K562 (cell line): ENCODE measurements around the gene USP49. TPM values are rescaled to one million over a fixed set of nuclear protein-coding genes. Genes with fewer than 3 reads are reported as not detected.

Experiments
- ATAC-seq: fragments of 200-7000 bp; cut with Tn5 transposase; 3 replicates; pipeline ENCODE4 v1.9.1; 2020; ENCODE audit warnings: moderate library complexity
- BruUV-seq: library from RNA; stranded (reverse); fragments of 400-500 nt; replicated peaks from 2 replicates; lab custom pipeline; 2021; lab: Mats Ljungman, UMichigan
- CTCF ChIA-PET: fragments of 300-600 bp; formaldehyde crosslinking; extraction: SDS; loops from one replicate; lab custom pipeline; 2021; ENCODE audit warnings: low intra/inter-chr PET ratio; lab: Yijun Ruan, JAX
- POLR2A ChIA-PET: fragments of 300-600, 350-650 bp; sonication (Branson Sonifier 250); formaldehyde crosslinking; extraction: SDS; loops from one replicate; lab custom pipeline; 2021; ENCODE audit warnings: antibody characterized with exemption, inconsistent platforms; lab: Yijun Ruan, JAX
- DNase-seq, 4 experiments: peaks; one replicate each; pipeline versions ENCODE4 v3.0.0 to v3.0.0-alpha.2; 2011 to 2018; ENCODE audit warnings: low spot score in 3 of 4, mixed read lengths in 3 of 4; ENCODE audit errors: extremely low read depth in 1 of 4
- FAIRE-seq: peaks from 2 replicates; lab custom pipeline; 2011; peaks lifted over from hg19 to GRCh38; lab: Jason Lieb, UNC
- H2AFZ ChIP-seq: 2 replicates; pipeline ENCODE4 v1.6.0; 2011; ENCODE audit warnings: low read depth, low read length, control low read depth, inconsistent platforms
- H3K27ac ChIP-seq: fragments of 200-600 bp; 3 replicates; pipeline ENCODE4 v1.8.0; 2011; ENCODE audit warnings: low read depth, mild to moderate bottlenecking, control low read depth, inconsistent platforms, low read length, moderate library complexity, mixed read lengths; ENCODE audit errors: extremely low read depth
- H3K27me3 ChIP-seq, 2 experiments: fragments of 300-600 bp in 1 of 2; 2 replicates in 1 of 2; 3 replicates in 1 of 2; pipeline versions ENCODE4 v1.6.0 to v1.8.0; 2011; ENCODE audit warnings: inconsistent platforms in 2 of 2, low read length in 2 of 2, mild to moderate bottlenecking in 1 of 2, mixed read lengths in 1 of 2, moderate library complexity in 1 of 2; ENCODE audit not compliant: control insufficient read depth in 2 of 2, insufficient read depth in 2 of 2
- H3K36me3 ChIP-seq: fragments of 300-600 bp; 3 replicates; pipeline ENCODE4 v1.8.0; 2011; ENCODE audit warnings: mild to moderate bottlenecking, low read length, inconsistent platforms; ENCODE audit not compliant: control insufficient read depth, insufficient read depth
- H3K4me1 ChIP-seq, 2 experiments: fragments of 200-600 bp in 1 of 2; replicated peaks in 1 of 2; 2 replicates in 1 of 2; 3 replicates in 1 of 2; pipeline versions ENCODE4 v1.5.1 to v1.8.0; 2011; ENCODE audit warnings: inconsistent platforms in 2 of 2, low read length in 2 of 2, mild to moderate bottlenecking in 1 of 2, mixed read lengths in 1 of 2, moderate library complexity in 1 of 2; ENCODE audit not compliant: control insufficient read depth in 2 of 2, insufficient read depth in 2 of 2
- H3K4me2 ChIP-seq: 2 replicates; pipeline ENCODE4 v1.6.1; 2011; ENCODE audit warnings: low read length, control low read depth, inconsistent platforms, mixed read lengths; ENCODE audit not compliant: insufficient read depth
- H3K4me3 ChIP-seq: fragments of 200-600 bp; sonication (generic), shearing (Covaris generic); 2 replicates; pipeline ENCODE4 v1.5.1; 2016; ENCODE audit warnings: control low read depth, inconsistent platforms
- H3K79me2 ChIP-seq: fragments of 200-600 bp; 3 replicates; pipeline ENCODE4 v1.8.0; 2011; ENCODE audit warnings: low read length, inconsistent platforms; ENCODE audit not compliant: control insufficient read depth, insufficient read depth
- H3K9ac ChIP-seq, 2 experiments: 2 replicates each; pipeline versions ENCODE4 v1.6.0 to v1.6.1; 2011; ENCODE audit warnings: low read depth in 2 of 2, low read length in 2 of 2, control low read depth in 1 of 2, inconsistent platforms in 1 of 2, mild to moderate bottlenecking in 1 of 2, mixed read lengths in 1 of 2; ENCODE audit not compliant: insufficient read depth in 1 of 2
- H3K9me1 ChIP-seq: one replicate; pipeline ENCODE4 v1.6.0; 2011; ENCODE audit warnings: inconsistent platforms, mild to moderate bottlenecking, low read length, moderate library complexity; ENCODE audit not compliant: control insufficient read depth, insufficient read depth
- H3K9me3 ChIP-seq: replicated peaks from 2 replicates; pipeline ENCODE4 v1.5.1; 2011; ENCODE audit warnings: low read depth, low read length, inconsistent platforms; ENCODE audit not compliant: control insufficient read depth, insufficient read depth
- H4K20me1 ChIP-seq: replicated peaks from 2 replicates; pipeline ENCODE4 v1.6.1; 2011; ENCODE audit warnings: low read length, inconsistent platforms, mixed read lengths; ENCODE audit not compliant: control insufficient read depth, insufficient read depth
- ARNT ChIP-seq, 2 experiments: fragments of 450-650 bp; IDR thresholded peaks; 2 replicates each; pipeline ENCODE4 v1.6.1; 2016; ENCODE audit warnings: mild to moderate bottlenecking in 1 of 2
- CBFB ChIP-seq: sonication (generic); formaldehyde crosslinking; IDR thresholded peaks from 2 replicates; pipeline ENCODE4 v1.4.0; 2020; ENCODE audit warnings: mild to moderate bottlenecking, missing genetic modification reagents
- ETS1 ChIP-seq: conservative IDR thresholded peaks from 2 replicates; pipeline ENCODE4 v1.6.1; 2011; ENCODE audit warnings: low read depth, mild to moderate bottlenecking, low read length; ENCODE audit not compliant: control insufficient read depth
- FOXK1 ChIP-seq: sonication (generic); formaldehyde crosslinking; IDR thresholded peaks from 2 replicates; pipeline ENCODE4 v1.8.0; 2022; ENCODE audit warnings: missing genetic modification reagents, mild to moderate bottlenecking, borderline replicate concordance
- IRF9 ChIP-seq: fragments of 450-650 bp; IDR thresholded peaks from 2 replicates; pipeline ENCODE4 v1.6.1; 2016; ENCODE audit warnings: missing biosample characterization, missing genetic modification characterization
- MXD1 ChIP-seq: fragments of 250-450 bp; sonication (Bioruptor Pico); IDR thresholded peaks from 2 replicates; pipeline ENCODE4 v1.8.0; 2021; ENCODE audit warnings: borderline replicate concordance, mild to moderate bottlenecking, moderate library complexity; ENCODE audit not compliant: poor library complexity, severe bottlenecking
- NCOA4 ChIP-seq: fragments of 450-650 bp; IDR thresholded peaks from 2 replicates; pipeline ENCODE4 v1.6.1; 2018; ENCODE audit warnings: mild to moderate bottlenecking; ENCODE audit not compliant: partially characterized antibody
- NFRKB ChIP-seq: fragments of 450-650 bp; IDR thresholded peaks from 2 replicates; pipeline ENCODE4 v1.6.1; 2016; ENCODE audit warnings: low read depth
- NRF1 ChIP-seq, 2 experiments: fragments of 450-650 bp; IDR thresholded peaks in 1 of 2; conservative IDR thresholded peaks in 1 of 2; 2 replicates each; pipeline ENCODE4 v1.6.1; 2014; ENCODE audit warnings: mild to moderate bottlenecking in 2 of 2
- RB1 ChIP-seq: fragments of 450-650 bp; IDR thresholded peaks from 2 replicates; pipeline ENCODE4 v1.6.1; 2017; ENCODE audit warnings: low read depth, mild to moderate bottlenecking
- RHOXF2B ChIP-seq: fragments of 250-450 bp; sonication (Bioruptor Pico); conservative IDR thresholded peaks from 2 replicates; pipeline ENCODE4 v1.5.1; 2021
- SIN3A ChIP-seq, 2 experiments: fragments of 150-350 bp in 1 of 2; IDR thresholded peaks; 2 replicates each; pipeline ENCODE4 v1.6.1; 2011 to 2016; ENCODE audit warnings: borderline replicate concordance in 2 of 2, low read depth in 2 of 2, low read length in 2 of 2, mild to moderate bottlenecking in 2 of 2, moderate library complexity in 2 of 2; ENCODE audit not compliant: control insufficient read depth in 1 of 2
- SP2 ChIP-seq: IDR thresholded peaks from 2 replicates; pipeline ENCODE4 v1.6.1; 2011; ENCODE audit warnings: mild to moderate bottlenecking, low read depth, low read length, moderate library complexity; ENCODE audit not compliant: poor library complexity, severe bottlenecking; ENCODE audit errors: extremely low read depth
- TBP ChIP-seq: optimal IDR thresholded peaks from 2 replicates; pipeline ENCODE3; 2011; ENCODE audit warnings: low read depth, low read length, improper control_type of control experiment
- YY1 ChIP-seq, 3 experiments: IDR thresholded peaks; 2 replicates each; pipeline ENCODE4 v1.6.1; 2011; ENCODE audit warnings: low read length in 2 of 3, mild to moderate bottlenecking in 2 of 3, moderate library complexity in 2 of 3, borderline replicate concordance in 1 of 3, control low read depth in 1 of 3, low read depth in 1 of 3; ENCODE audit not compliant: insufficient read depth in 3 of 3, insufficient replicate concordance in 2 of 3, control insufficient read depth in 1 of 3, insufficient read length in 1 of 3; ENCODE audit errors: extremely low read depth in 1 of 3
- ZNF224 ChIP-seq: sonication (generic); formaldehyde crosslinking; IDR thresholded peaks from 2 replicates; pipeline ENCODE4 v1.8.0; 2022; ENCODE audit warnings: mild to moderate bottlenecking, missing genetic modification reagents
- ZNF274 ChIP-seq: IDR thresholded peaks from 2 replicates; pipeline ENCODE4 v1.6.1; 2011; ENCODE audit warnings: low read depth, mild to moderate bottlenecking, low read length, moderate library complexity, borderline replicate concordance
- ZNF41 ChIP-seq: fragments of 250-450 bp; sonication (Bioruptor Pico); conservative IDR thresholded peaks from 2 replicates; pipeline ENCODE4 v1.4.0; 2020; ENCODE audit warnings: mild to moderate bottlenecking
- WGBS: fragments of 100-300 bp; shearing (Covaris generic); methylation state at CpG from one replicate; pipeline ENCODE4 v1.1.6; 2016; ENCODE audit warnings: low coverage, mixed read lengths; ENCODE audit not compliant: insufficient coverage; ENCODE audit errors: missing lambda C conversion rate; 5-methylcytosine and 5-hydroxymethylcytosine counted together
- in situ Hi-C: fragments of 300-500 bp; cut with MboI; formaldehyde crosslinking; loops from 4 replicates; pipeline ENCODE4 v1.15.0; 2018; ENCODE audit warnings: inconsistent platforms, mixed read lengths
- intact Hi-C: fragments of 100-400 bp; cut with micrococcal nuclease; formaldehyde crosslinking; loops from 2 replicates; pipeline ENCODE4 v1.14.2; 2022
- polyA plus RNA-seq, 8 experiments: library from polyadenylated mRNA; depleted of rRNA in 4 of 8; stranded (reverse) in 5 of 8; unstranded in 3 of 8; fragments of >200 nt; fragmentation: Nextera tagmentation in 2 of 8; fragmentation: Illumina TruSeq in 1 of 8; extraction: Ambion mirVana in 2 of 8; extraction: Trizol in 1 of 8; gene quantifications; 2 replicates each; pipeline versions ENCODE4 v1.2.1 to v1.2.3, GENCODE V29; 2011 to 2014; ENCODE audit warnings: inconsistent platforms in 1 of 8, missing spikeins in 1 of 8
- total RNA-seq, 7 experiments: library from RNA; depleted of rRNA in 6 of 7; stranded (reverse); fragments of >200 nt in 6 of 7; fragmentation: Illumina TruSeq in 2 of 7; extraction: Trizol in 2 of 7; gene quantifications; 2 replicates each; pipeline versions ENCODE4 v1.2.1 to v1.2.3, GENCODE V29; 2011 to 2021; ENCODE audit warnings: low replicate concordance in 1 of 7

Gene USP49
- total and polyA plus RNA-seq, 9 of the 15 experiments (the other 6 are each of a cell fraction or from before 2014, with no cell fraction given): 1.0 to 9.9 (median 6.5) TPM

- 0 out of 2 replicates have a peak, but pooled peaks have one; percentile 1 for TF ChIP-seq FOXK1 (CRISPR knock-in tag)
- TF ChIP-seq ARNT (IDR thresholded peaks at IDR 0.05): no peak
- TF ChIP-seq TBP: no peak
- no peak for TF ChIP-seq ETS1
- 0 out of 2 replicates have a peak, but pooled peaks have one; percentile 28 for TF ChIP-seq ZNF224 (CRISPR knock-in tag)
- TF ChIP-seq ZNF274: no peak
- TF ChIP-seq, all 486 proteins: peak for 3
These were observed 32.1 kb upstream of the USP49 start (continued) for GRCh38 chr6:41927253-41927652.

GRCh38 chr6:41922154-41922553, 27.0 kb upstream of the USP49 start:
- intact Hi-C loops (loop anchor here (5.0 kb wide), 1 partner anchor 75 kb away; no protein-coding TSS in a partner anchor), in situ Hi-C loops (no loop called here)
- peaks cover 48% of the 10 kb centered on the region for H3K36me3 ChIP-seq
- H3K27me3 ChIP-seq: no peaks in the 10 kb centered on the region
- ATAC-seq (no peak), FAIRE-seq (no peak), DNase-seq (peak in 1 of 4 experiments; percentile 23)
- H3K4me1 ChIP-seq: peaks cover 14 to 16% of the 10 kb centered on the region in 2 experiments; a peak in 4 of 5 replicates
- peaks cover under 1% of the 10 kb centered on the region for H3K9me1 ChIP-seq
- H4K20me1 ChIP-seq: 0 out of 2 replicates have a peak, but pooled peaks cover 4% of the 10 kb centered on the region
- H2AFZ ChIP-seq: peak overlapping the region; percentile 98
- peak overlapping the region; percentile 96 for H3K4me2 ChIP-seq
- CTCF ChIA-PET: interaction anchor here (1.1 to 2.6 kb wide), 2 partner anchors 122 to 135 kb away, joined by 4 to 11 read pairs; partner anchors contain the start of gene TOMM6
- peak overlapping the region; percentile 82 for H3K4me3 ChIP-seq
- peak overlapping the region; percentile 98 for H3K9ac ChIP-seq
- 3% methylated on average over 7 of the region's 7 CpGs for WGBS
- no peaks in the 10 kb centered on the region for H3K9me3 ChIP-seq
- peak overlapping the region; percentile 98 for H3K27ac ChIP-seq
- TSS peak; percentile 58 for BruUV-seq
- POLR2A ChIA-PET: interaction anchor here (1.6 to 11.8 kb wide), 5 partner anchors 12 to 110 kb away, joined by 3 to 166 read pairs (median 11); partner anchors contain the start of gene CCND3
- peaks cover 86% of the 10 kb centered on the region for H3K79me2 ChIP-seq
- TF ChIP-seq SIN3A (IDR thresholded peaks at IDR 0.05; ENCODE audit: borderline replicate concordance in 2 of 2, control insufficient read depth in 1 of 2, low read depth in 2 of 2, low read length in 2 of 2) (no peak), YY1 (IDR thresholded peaks at IDR 0.05; ENCODE audit: borderline replicate concordance in 1 of 3, control insufficient read depth in 1 of 3, extremely low read depth in 1 of 3, insufficient read depth in 3 of 3, insufficient read length in 1 of 3, insufficient replicate concordance in 2 of 3, low read depth in 1 of 3, low read length in 2 of 3) (no peak), NCOA4 (no peak), CBFB (no peak), RB1 (no peak), IRF9 (no peak), NRF1 (conservative IDR thresholded peaks at IDR 0.05 in 1 of 2, IDR thresholded peaks at IDR 0.05 in 1 of 2) (no peak), SP2 (no peak), RHOXF2B (no peak), ZNF41 (CRISPR knock-in tag) (no peak), MXD1 (CRISPR knock-in tag) (no peak), NFRKB (no peak)
